ENCODE data around the gene ATL3. TPM values are rescaled to one million over a fixed set of nuclear protein-coding genes. Genes with fewer than 3 reads are reported as not detected.

ATL3 gene
- total RNA-seq, 2 donors from 2014 or later: 17.9 to 33.5 TPM

DNA sequence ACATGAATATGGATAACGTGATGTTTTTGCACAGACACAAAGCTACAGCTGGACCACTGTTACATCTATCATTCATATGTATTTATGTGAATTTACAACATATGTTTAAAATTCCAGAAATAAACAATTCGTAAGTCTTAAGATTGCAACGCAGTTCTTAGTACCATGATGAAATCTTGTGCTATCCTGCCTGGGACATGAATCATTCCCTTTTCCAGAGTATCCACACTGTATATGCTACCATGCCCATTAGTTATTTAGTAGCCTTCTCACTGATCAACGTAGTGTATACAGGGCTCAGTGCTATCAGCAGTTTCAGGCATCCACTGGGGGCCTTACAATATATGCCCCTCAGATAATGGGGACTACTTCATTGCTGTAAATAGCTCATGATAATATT, 4.3 kb downstream of the ATL3 start:
- Histone ChIP-seq H3K4me3 (no peak overlapping the region), H3K27me3 (no peaks in the 10 kb centered on the region), H3K36me3 (no peaks in the 10 kb centered on the region), H3K9me3 (no peaks in the 10 kb centered on the region), H3K4me1 (peaks cover 0 to 60% of the 10 kb centered on the region in 2 donors), H3K27ac (no peak overlapping the region)
- no peak for DNase-seq (ENCODE audit: low spot score)
- TF ChIP-seq, protein P1, sequence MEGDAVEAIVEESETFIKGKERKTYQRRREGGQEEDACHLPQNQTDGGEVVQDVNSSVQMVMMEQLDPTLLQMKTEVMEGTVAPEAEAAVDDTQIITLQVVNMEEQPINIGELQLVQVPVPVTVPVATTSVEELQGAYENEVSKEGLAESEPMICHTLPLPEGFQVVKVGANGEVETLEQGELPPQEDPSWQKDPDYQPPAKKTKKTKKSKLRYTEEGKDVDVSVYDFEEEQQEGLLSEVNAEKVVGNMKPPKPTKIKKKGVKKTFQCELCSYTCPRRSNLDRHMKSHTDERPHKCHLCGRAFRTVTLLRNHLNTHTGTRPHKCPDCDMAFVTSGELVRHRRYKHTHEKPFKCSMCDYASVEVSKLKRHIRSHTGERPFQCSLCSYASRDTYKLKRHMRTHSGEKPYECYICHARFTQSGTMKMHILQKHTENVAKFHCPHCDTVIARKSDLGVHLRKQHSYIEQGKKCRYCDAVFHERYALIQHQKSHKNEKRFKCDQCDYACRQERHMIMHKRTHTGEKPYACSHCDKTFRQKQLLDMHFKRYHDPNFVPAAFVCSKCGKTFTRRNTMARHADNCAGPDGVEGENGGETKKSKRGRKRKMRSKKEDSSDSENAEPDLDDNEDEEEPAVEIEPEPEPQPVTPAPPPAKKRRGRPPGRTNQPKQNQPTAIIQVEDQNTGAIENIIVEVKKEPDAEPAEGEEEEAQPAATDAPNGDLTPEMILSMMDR (IDR thresholded peaks at IDR 0.05): no peak

DNA sequence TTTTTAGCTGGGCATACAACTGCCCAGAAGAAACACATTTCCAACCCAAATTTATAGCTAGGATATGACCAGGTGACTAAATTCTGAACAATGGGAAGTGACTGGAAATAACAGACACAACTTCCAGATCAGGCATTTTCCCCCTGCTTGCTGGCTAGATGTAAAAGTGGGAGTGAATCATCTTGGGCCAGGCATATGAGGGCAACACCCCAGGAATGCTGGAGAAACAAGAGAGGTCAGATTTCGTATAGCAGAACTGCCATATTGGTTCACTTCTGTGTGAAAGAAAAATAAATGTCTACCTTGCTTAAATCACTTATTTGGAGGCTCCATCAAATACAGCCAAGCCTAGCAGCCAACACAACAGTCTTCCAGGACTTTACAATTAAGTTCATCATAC, 7.4 kb downstream of the ATL3 start:
- Histone ChIP-seq H3K36me3 (no peaks in the 10 kb centered on the region), H3K4me3 (no peak overlapping the region), H3K27ac (no peak overlapping the region), H3K9me3 (no peaks in the 10 kb centered on the region), H3K27me3 (no peaks in the 10 kb centered on the region), H3K4me1 (peaks cover 0 to 40% of the 10 kb centered on the region in 2 donors)
- TF ChIP-seq, protein P1 (IDR thresholded peaks at IDR 0.05): no peak
- no peak for DNase-seq (ENCODE audit: low spot score)

DNA sequence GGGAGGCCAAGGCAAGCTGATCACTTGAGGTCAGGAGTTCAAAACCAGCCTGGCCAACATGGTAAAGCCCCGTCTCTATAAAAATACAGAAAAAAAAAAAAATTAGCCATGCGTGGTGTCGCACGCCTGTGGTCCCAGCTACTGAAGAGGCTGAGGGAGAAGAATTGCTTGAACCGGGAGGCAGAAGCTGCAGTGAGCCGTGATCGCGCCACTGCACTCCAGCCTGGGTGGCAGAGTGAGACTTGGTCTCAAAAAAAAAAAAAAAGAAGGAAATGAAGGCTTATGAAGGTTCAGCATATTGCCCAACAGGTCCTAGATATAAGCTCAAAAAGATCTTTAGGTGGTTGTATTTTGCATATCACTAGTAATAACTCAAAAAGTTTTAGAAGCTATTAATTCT, 10.2 kb downstream of the ATL3 start:
- Histone ChIP-seq H3K9me3 (no peaks in the 10 kb centered on the region), H3K27me3 (no peaks in the 10 kb centered on the region), H3K4me1 (peaks cover 0 to 15% of the 10 kb centered on the region in 2 donors), H3K36me3 (peaks cover 23% of the 10 kb centered on the region), H3K27ac (no peak overlapping the region), H3K4me3 (no peak overlapping the region)
- TF ChIP-seq, protein P1 (IDR thresholded peaks at IDR 0.05): no peak
- DNase-seq (ENCODE audit: low spot score): no peak

DNA sequence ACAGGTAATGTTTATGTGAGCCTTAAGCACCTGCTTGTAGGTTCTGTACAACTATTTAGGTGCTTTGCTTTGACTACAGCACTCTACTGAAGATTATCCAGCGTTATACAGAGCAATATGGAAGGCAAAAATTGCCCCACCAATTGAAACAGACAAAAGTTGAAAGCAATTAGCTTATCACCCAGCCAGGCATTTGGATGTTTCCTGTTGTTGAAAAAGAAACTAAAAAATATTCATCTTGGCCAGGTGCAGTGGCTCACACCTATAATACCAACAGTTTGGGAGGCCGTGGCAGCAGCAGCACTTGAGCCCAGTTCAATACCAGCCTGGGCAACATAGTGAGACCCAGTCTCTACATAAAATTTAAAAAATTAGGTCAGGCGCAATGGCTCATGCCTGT, 18.5 kb downstream of the ATL3 start:
- Histone ChIP-seq H3K27me3 (no peaks in the 10 kb centered on the region), H3K27ac (no peak overlapping the region), H3K4me1 (no peaks in the 10 kb centered on the region), H3K4me3 (no peak overlapping the region), H3K36me3 (peaks cover 55% of the 10 kb centered on the region), H3K9me3 (no peaks in the 10 kb centered on the region)
- TF ChIP-seq, protein P1 (IDR thresholded peaks at IDR 0.05): no peak
- DNase-seq (ENCODE audit: low spot score): no peak

DNA sequence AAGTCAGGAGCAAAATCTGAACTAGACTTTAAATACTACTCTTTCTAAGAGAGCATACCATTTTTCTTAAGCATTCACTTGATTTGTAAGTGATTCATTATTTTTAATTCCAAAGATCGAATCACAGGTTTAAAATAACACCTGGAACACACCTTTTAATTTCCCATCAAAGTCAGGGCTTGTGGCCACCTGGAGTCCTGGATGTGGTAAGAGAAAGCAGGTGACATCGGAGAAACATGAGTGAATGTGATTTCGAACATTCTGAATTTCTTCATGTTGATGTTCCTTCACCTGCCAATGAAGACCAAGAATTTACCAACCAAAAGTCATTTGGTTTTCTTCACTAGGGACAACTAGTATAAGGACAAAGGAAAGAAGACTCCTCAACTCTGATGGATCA, 28.0 kb downstream of the ATL3 start:
- Histone ChIP-seq H3K27ac (no peak overlapping the region), H3K4me3 (no peak overlapping the region), H3K9me3 (no peaks in the 10 kb centered on the region), H3K4me1 (no peaks in the 10 kb centered on the region), H3K27me3 (no peaks in the 10 kb centered on the region), H3K36me3 (peaks cover 62% of the 10 kb centered on the region)
- DNase-seq (ENCODE audit: low spot score): no peak
- TF ChIP-seq, protein P1 (IDR thresholded peaks at IDR 0.05): no peak

DNA sequence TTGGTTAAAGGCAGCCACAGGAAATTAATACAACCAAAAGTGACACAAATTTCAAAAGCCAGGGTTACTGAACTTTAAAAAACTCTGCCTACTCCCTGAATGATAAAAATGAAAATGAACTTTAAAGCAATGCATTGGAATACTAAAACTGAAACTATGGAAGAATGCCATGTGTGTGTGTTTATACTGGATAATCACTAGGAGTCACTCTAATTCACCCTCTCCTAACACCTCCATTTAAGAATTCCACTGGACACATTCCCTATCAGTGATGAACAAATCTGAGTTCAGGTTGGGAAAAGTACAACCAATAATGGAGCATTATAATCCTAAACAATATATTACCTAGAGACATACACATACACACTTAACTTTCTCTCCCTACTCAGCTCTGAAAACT, 29.4 kb downstream of the ATL3 start:
- H3K27ac ChIP-seq: no peak overlapping the region
- no peaks in the 10 kb centered on the region for H3K27me3 ChIP-seq
- H3K4me1 ChIP-seq: no peaks in the 10 kb centered on the region
- DNase-seq (ENCODE audit: low spot score): no peak
- H3K36me3 ChIP-seq: peaks cover 52% of the 10 kb centered on the region
- H3K9me3 ChIP-seq: no peaks in the 10 kb centered on the region
- no peak overlapping the region for H3K4me3 ChIP-seq
- TF ChIP-seq, protein P1 (IDR thresholded peaks at IDR 0.05): no peak
